Chondrocyte (in vitro differentiated cells): ENCODE results near the gene DENND6A. TPM values are rescaled to one million over a fixed set of nuclear protein-coding genes. Genes with fewer than 3 reads are reported as not detected.
A peak's percentile ranks its signal among the peaks of the same experiment; 100 is the strongest.

Source experiments
- DNase-seq: peaks from one replicate; pipeline ENCODE4 v3.0.0; 2021; ENCODE audit warnings: mixed read lengths, low spot score
- H3K27ac Mint-ChIP-seq: one replicate; pipeline ENCODE4 v1.8.0; 2021; ENCODE audit warnings: mild to moderate bottlenecking, moderate library complexity, mixed read lengths; ENCODE audit not compliant: unreplicated experiment
- H3K27me3 Mint-ChIP-seq: 2 replicates; pipeline ENCODE4 v1.8.0; 2021; ENCODE audit warnings: low read depth, mixed read lengths
- H3K36me3 Mint-ChIP-seq: 2 replicates; pipeline ENCODE4 v1.8.0; 2021; ENCODE audit warnings: low read depth, mixed read lengths
- H3K4me1 Mint-ChIP-seq: 2 replicates; pipeline ENCODE4 v1.8.0; 2021; ENCODE audit warnings: low read depth, mild to moderate bottlenecking, mixed read lengths
- H3K4me3 Mint-ChIP-seq: one replicate; pipeline ENCODE4 v1.8.0; 2021; ENCODE audit warnings: mild to moderate bottlenecking, moderate library complexity, mixed read lengths; ENCODE audit not compliant: unreplicated experiment
- H3K9me3 Mint-ChIP-seq: 2 replicates; pipeline ENCODE4 v1.8.0; 2021; ENCODE audit warnings: low read depth, mixed read lengths
- CTCF ChIP-seq: fragments of 200-600 bp; sonication (generic); IDR thresholded peaks from 2 replicates; pipeline ENCODE4 v1.5.0; 2021; ENCODE audit warnings: antibody characterized with exemption, mild to moderate bottlenecking, moderate library complexity
- long read RNA-seq: library from polyadenylated mRNA; stranded (forward); transcript quantifications from one replicate; pipeline ENCODE4 v2.0.0, GENCODE V29; 2021
- total RNA-seq: library from RNA; stranded (reverse); gene quantifications from 3 replicates; pipeline ENCODE4 v1.2.1, GENCODE V29; 2021

Gene DENND6A, protein sequence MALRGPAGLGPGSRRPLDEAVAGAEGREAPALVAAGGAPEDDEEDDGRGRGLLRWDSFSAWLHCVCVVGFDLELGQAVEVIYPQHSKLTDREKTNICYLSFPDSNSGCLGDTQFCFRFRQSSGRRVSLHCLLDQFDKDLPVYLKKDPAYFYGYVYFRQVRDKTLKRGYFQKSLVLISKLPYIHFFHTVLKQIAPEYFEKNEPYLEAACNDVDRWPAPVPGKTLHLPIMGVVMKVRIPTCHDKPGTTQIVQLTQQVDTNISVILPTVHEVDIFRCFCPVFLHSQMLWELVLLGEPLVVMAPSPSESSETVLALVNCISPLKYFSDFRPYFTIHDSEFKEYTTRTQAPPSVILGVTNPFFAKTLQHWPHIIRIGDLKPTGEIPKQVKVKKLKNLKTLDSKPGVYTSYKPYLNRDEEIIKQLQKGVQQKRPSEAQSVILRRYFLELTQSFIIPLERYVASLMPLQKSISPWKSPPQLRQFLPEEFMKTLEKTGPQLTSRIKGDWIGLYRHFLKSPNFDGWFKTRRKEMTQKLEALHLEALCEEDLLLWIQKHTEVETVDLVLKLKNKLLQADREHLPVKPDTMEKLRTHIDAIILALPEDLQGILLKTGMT
- total RNA-seq, result 17.7 to 19.8 TPM (median 19.8 TPM) in 3 replicates
- long read RNA-seq, partial matches to known transcripts, result 0 of 5 reads
- long read RNA-seq, other reads (novel, unspliced or antisense), result 5 of 5 reads

DNA sequence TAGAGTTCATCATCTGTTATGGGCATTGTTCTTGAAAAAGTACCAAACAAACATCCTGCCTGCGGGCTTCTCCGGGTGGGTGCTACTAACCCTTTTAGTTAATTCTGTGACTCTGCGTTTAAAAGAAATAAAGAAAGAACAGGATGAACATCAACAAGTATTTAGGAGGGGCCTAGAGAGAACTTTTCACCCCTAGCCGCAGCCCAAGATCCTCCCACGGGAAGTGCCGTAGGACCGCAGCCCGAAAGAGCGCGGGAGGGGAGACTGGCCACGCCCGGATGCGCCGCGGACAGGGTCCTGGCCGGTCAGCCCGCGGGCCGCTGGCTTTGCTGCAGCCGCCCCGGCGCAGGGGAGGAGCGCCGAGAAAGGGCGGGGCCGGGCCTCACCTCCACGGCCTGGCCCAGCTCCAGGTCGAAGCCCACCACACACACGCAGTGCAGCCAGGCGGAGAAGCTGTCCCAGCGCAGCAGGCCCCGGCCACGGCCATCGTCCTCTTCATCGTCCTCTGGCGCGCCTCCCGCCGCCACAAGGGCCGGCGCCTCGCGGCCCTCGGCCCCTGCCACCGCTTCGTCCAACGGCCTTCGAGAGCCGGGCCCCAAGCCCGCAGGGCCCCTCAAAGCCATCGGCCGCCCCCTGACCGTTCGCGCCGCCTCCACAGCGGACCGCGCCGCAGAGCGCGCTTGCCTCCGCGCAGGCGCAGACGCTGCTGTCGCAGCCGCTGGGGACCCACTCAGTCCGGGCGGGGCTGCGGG lies at the start of gene DENND6A:
Gene DENND6A (minus strand): TSS at position 682 of the 752 bp plus-strand sequence. CDS start 59 bp downstream, at position 623.
- peak; percentile 97 for DNase-seq
- Mint-ChIP-seq H3K4me1 (peaks cover 33% of the 10 kb centered on the region), H3K36me3 (no peaks in the 10 kb centered on the region), H3K9me3 (no peaks in the 10 kb centered on the region), H3K27ac (peak within 1 kb of the TSS; percentile 92), H3K27me3 (no peaks in the 10 kb centered on the region), H3K4me3 (peak within 1 kb of the TSS; percentile 86)
- peak; percentile 16 for TF ChIP-seq CTCF

DNA sequence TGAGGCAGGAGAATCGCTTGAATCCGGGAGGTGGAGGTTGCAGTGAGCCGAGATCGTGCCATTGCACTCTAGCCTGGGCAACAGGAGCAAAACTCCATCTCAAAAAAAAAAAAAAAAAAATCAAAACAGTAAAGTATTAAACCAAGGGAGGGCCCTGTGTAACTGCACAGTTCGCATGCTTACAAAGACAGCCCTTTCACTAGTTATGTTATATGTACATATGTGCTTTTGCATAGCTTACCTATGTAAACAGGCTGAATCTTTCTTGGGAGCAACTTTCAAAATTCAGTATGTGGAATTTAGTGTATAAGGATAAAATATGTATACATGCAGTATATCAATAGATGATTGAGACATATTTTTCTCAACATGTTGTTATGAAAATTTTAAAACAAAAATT lies 47.1 kb upstream of the DENND6A start:
- no peak overlapping the region for H3K4me3 Mint-ChIP-seq
- H3K4me1 Mint-ChIP-seq, result no peaks in the 10 kb centered on the region
- H3K27me3 Mint-ChIP-seq, result no peaks in the 10 kb centered on the region
- DNase-seq, result no peak
- no peak overlapping the region for H3K27ac Mint-ChIP-seq
- no peak for TF ChIP-seq CTCF
- no peaks in the 10 kb centered on the region for H3K9me3 Mint-ChIP-seq
- H3K36me3 Mint-ChIP-seq, result no peaks in the 10 kb centered on the region

DNA sequence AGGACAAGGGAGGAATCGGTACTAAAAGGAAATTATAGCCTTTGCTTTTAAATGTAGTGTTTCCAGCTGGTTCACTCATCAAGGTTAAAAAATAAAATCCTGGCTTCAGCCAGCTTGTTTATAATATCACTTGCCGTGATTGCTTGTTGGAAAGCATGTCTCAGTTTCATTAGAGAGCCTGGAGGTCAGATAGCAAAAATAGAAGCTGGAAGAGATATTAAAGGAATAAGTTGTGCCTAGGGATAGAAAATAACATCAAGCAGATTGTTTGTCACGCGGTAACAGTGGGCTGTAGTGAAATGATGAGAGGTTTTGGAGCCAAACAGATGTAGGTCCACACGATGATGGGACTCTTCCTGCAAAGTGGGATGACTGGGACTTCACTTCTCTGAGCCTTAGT lies 45.5 kb upstream of the DENND6A start:
- no peak overlapping the region for H3K27ac Mint-ChIP-seq
- no peak for TF ChIP-seq CTCF
- H3K4me3 Mint-ChIP-seq, result no peak overlapping the region
- no peaks in the 10 kb centered on the region for H3K27me3 Mint-ChIP-seq
- H3K4me1 Mint-ChIP-seq, result no peaks in the 10 kb centered on the region
- no peaks in the 10 kb centered on the region for H3K36me3 Mint-ChIP-seq
- no peak for DNase-seq
- H3K9me3 Mint-ChIP-seq, result no peaks in the 10 kb centered on the region

GRCh38 chr3:57737840-57738239 lies 45.0 kb upstream of the DENND6A start:
- no peak overlapping the region for H3K4me3 Mint-ChIP-seq
- no peaks in the 10 kb centered on the region for H3K9me3 Mint-ChIP-seq
- TF ChIP-seq CTCF, result no peak
- no peak overlapping the region for H3K27ac Mint-ChIP-seq
- H3K27me3 Mint-ChIP-seq, result no peaks in the 10 kb centered on the region
- DNase-seq, result no peak
- no peaks in the 10 kb centered on the region for H3K36me3 Mint-ChIP-seq
- H3K4me1 Mint-ChIP-seq, result no peaks in the 10 kb centered on the region

GRCh38 chr3:57735405-57735804 lies 42.5 kb upstream of the DENND6A start:
- DNase-seq, result no peak
- Mint-ChIP-seq H3K4me1 (no peaks in the 10 kb centered on the region), H3K27ac (no peak overlapping the region), H3K9me3 (no peaks in the 10 kb centered on the region), H3K4me3 (no peak overlapping the region), H3K36me3 (no peaks in the 10 kb centered on the region), H3K27me3 (no peaks in the 10 kb centered on the region)
- no peak for TF ChIP-seq CTCF
